Stimulated activated CD8-positive, alpha-beta memory T cell treated with anti-CD3 and anti-CD28 coated beads, Interleukin-15, amount 100 ng/mL, for 24 hours (primary cell): ENCODE measurements around the gene PKN1.
"Not testable (repeated sequence)": the region's sequence is repeated elsewhere in the genome, so short reads cannot be mapped to it uniquely, and the experiment has no call there.

Source experiments
- DNase-seq: peaks from one replicate; pipeline ENCODE4 v3.0.0-alpha.2; 2020; ENCODE audit warnings: low read depth

Gene PKN1

GRCh38 chr19:14430712-14431111 is 2.4 kb upstream of the PKN1 start:
- DNase-seq, result no peak

GRCh38 chr19:14433554-14434501 is 722 bp downstream of the PKN1 start:
- DNase-seq, result no peak

- DNase-seq, result no peak
Measured at GRCh38 chr19:14434543-14435319, 1.6 kb downstream of the PKN1 start.

- no peak for DNase-seq
Measured at GRCh38 chr19:14435320-14436050, 2.4 kb downstream of the PKN1 start.

- DNase-seq, result no peak
Measured at GRCh38 chr19:14437578-14438140, 4.6 kb downstream of the PKN1 start.

- no peak for DNase-seq
Measured at GRCh38 chr19:14439014-14439413, 5.9 kb downstream of the PKN1 start.

- peak; percentile 59 for DNase-seq
Measured at GRCh38 chr19:14440049-14440448, 6.9 kb downstream of the PKN1 start.

GRCh38 chr19:14441041-14441938 is 8.2 kb downstream of the PKN1 start:
- DNase-seq, result no peak

GRCh38 chr19:14442891-14443631 is 10.0 kb downstream of the PKN1 start:
- DNase-seq, result no peak

- no peak for DNase-seq
Measured at GRCh38 chr19:14443632-14444216, 10.6 kb downstream of the PKN1 start.

- no peak for DNase-seq
Measured at GRCh38 chr19:14446336-14447036, 13.4 kb downstream of the PKN1 start.

- no peak for DNase-seq
Measured at GRCh38 chr19:14449321-14449720, 16.2 kb downstream of the PKN1 start.

GRCh38 chr19:14450168-14450874 is 17.2 kb downstream of the PKN1 start:
- peak; percentile 49 for DNase-seq

GRCh38 chr19:14450876-14451275 is 17.8 kb downstream of the PKN1 start:
- no peak for DNase-seq

GRCh38 chr19:14452303-14452702 is 19.2 kb downstream of the PKN1 start:
- not testable (repeated sequence) for DNase-seq

- no peak for DNase-seq
Measured at GRCh38 chr19:14459703-14460102, 26.6 kb downstream of the PKN1 start.

- no peak for DNase-seq
Measured at GRCh38 chr19:14460935-14461334, 27.8 kb downstream of the PKN1 start.

GRCh38 chr19:14462401-14462800 is 29.3 kb downstream of the PKN1 start:
- DNase-seq, result not testable (repeated sequence)

- DNase-seq, result no peak
Measured at GRCh38 chr19:14463747-14464146, 30.6 kb downstream of the PKN1 start.
